ENCODE results near the gene KIF5B.

DNA sequence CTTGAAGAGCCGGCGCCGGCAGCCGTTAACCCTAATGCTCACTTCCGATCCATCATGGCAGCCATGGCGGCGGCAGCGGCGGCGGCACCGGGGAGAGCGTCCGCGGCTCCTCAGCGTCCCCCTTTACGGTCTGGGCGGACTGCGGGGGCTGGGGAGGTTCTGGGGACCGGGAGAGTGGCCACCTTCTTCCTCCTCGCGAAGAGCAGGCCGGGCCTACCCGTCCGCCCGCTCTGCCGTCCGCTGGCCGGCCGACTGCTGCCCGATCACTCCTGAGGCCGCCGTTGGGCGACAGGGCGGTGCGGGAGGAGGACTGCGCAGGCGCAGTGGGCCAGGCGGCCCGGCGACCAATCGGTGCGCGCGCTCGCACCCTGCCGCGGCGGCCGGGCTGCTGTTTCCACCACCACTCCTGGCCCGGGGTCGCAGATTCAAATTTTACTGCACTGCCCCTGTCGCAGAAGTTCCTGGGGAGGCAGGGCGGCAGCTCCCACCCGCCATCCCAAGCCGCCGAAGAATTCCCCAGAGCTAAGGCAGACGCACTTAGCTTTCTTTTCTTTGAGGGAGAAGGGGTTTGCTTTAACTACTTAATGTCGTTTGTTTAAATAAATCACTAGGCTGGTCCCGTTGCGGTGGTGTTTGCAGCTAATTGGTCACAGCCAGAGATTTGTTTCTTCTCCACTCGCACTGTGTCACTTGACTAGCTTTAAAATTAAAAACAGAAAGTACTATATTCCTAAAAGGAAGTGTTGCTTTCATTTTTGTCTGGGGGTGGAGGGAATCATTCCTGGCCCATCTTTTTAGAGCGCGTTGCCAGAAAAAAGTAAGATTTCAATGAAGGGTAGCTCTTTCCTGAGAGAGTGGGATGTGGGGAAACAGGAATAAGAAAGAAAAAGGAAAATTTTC, at the start of gene KIF5B:
- TF ChIP-seq, protein P1, sequence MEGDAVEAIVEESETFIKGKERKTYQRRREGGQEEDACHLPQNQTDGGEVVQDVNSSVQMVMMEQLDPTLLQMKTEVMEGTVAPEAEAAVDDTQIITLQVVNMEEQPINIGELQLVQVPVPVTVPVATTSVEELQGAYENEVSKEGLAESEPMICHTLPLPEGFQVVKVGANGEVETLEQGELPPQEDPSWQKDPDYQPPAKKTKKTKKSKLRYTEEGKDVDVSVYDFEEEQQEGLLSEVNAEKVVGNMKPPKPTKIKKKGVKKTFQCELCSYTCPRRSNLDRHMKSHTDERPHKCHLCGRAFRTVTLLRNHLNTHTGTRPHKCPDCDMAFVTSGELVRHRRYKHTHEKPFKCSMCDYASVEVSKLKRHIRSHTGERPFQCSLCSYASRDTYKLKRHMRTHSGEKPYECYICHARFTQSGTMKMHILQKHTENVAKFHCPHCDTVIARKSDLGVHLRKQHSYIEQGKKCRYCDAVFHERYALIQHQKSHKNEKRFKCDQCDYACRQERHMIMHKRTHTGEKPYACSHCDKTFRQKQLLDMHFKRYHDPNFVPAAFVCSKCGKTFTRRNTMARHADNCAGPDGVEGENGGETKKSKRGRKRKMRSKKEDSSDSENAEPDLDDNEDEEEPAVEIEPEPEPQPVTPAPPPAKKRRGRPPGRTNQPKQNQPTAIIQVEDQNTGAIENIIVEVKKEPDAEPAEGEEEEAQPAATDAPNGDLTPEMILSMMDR (IDR thresholded peaks at IDR 0.05; ENCODE audit: low read length), result no peak
- no peak for TF ChIP-seq EZH2 (IDR thresholded peaks at IDR 0.05; ENCODE audit: borderline replicate concordance, low read length)

Data from OCI-LY1 (cell line).